Ascending aorta (tissue), 2 donors: Measurements from ENCODE around the gene CEL. TPM values are rescaled to one million over a fixed set of nuclear protein-coding genes. Genes with fewer than 3 reads are reported as not detected.

ENCODE experiments used
- DNase-seq, 2 donors: peaks; one replicate each; pipeline ENCODE4 v3.0.0-alpha.2; 2019; ENCODE audit warnings: low spot score in 2 of 2
- H3K27ac ChIP-seq, 2 donors: fragments of 200-600 bp; sonication (generic); one replicate each; pipeline ENCODE4 v1.5.1; 2016 to 2017; ENCODE audit warnings: mild to moderate bottlenecking in 1 of 2
- H3K27me3 ChIP-seq: fragments of 200-600 bp; sonication (generic); one replicate; pipeline ENCODE4 v1.5.1; 2017
- H3K36me3 ChIP-seq, 2 donors: fragments of 200-600 bp; sonication (generic); one replicate each; pipeline ENCODE4 v1.5.1; 2016
- H3K4me1 ChIP-seq, 2 donors: fragments of 200-600 bp; sonication (generic); one replicate each; pipeline ENCODE4 v1.5.1; 2016 to 2017; ENCODE audit warnings: mild to moderate bottlenecking in 1 of 2
- H3K4me3 ChIP-seq, 2 donors: fragments of 200-600 bp; sonication (generic); one replicate each; pipeline ENCODE4 v1.5.1; 2016 to 2017; ENCODE audit warnings: mild to moderate bottlenecking in 1 of 2
- H3K9me3 ChIP-seq, 2 donors: fragments of 200-600 bp; sonication (generic); one replicate each; pipeline ENCODE4 v1.5.1; 2016
- intact Hi-C: fragments of 100-400 bp; cut with DNase I; formaldehyde crosslinking; loops from one replicate; pipeline ENCODE4 v1.15.1; 2023
- total RNA-seq: library from RNA; depleted of rRNA; stranded (reverse); fragments of >200 nt; gene quantifications from one replicate; pipeline ENCODE4 v1.1.0, GENCODE V29; 2016
- TF ChIP-seq, protein P1 (sequence below), 3 experiments: fragments of 200-600 bp in 2 of 3; fragments of 450-650 bp in 1 of 3; sonication (generic) in 2 of 3; IDR thresholded peaks; one replicate each; pipeline ENCODE4 v1.5.1; 2016 to 2019; ENCODE audit warnings: antibody characterized with exemption in 3 of 3, mild to moderate bottlenecking in 1 of 3, moderate library complexity in 1 of 3

CEL gene
- total RNA-seq, 1 donor from 2014 or later, result not detected

DNA sequence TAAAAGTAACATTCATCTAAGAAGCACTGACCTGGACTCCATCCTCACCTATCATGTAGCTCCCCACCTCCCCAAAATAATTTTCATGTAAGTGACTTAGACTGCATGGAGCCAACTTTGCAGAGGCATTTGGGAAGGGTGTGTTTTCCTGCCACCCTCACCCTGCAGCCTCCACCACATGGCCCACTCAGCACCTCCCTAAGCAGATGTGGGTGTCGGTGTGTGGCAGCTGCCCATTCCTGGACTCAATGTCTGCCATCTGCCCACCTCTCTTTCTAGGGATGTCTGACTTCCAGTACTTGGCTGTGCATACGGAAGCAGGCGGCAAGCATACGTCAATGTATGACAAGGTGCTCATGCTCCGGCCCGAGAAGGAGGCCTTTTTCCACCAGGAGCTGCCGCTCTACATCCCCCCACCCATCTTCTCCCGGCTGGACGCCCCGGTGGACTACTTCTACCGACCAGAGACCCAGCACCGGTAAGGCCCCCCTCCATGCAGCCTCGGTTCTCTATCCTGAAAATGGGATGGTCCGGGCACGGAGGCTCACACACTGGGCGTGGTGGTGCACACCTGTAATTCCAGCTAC lies 18.2 kb upstream of the CEL start:
- H3K36me3 ChIP-seq, result peaks cover 58 to 59% of the 10 kb centered on the region in 2 donors
- intact Hi-C loops, result no loop called here

DNA sequence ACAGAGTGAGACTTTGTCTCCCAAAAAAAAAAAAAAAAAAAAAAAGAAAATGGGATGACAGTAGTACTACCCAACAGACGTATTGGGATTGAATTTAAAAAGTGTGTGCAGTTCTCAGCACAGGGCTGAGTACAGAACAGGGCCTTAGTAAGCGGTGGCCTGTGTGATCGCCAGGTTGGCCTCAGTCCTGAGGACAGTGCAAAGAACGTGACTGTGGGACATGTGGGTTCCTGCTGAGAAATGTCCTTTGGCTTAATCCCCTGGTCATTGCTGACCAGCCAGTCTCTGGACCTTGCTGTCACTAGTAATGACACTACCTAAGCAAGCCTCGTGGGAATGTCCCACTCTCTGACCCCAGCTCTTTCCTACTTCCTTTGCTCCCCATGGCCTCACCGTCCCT lies 17.7 kb upstream of the CEL start:
- H3K4me1 ChIP-seq, result no peaks in the 10 kb centered on the region
- no peaks in the 10 kb centered on the region for H3K27me3 ChIP-seq
- H3K4me3 ChIP-seq, result no peak overlapping the region
- no peak overlapping the region for H3K27ac ChIP-seq
- intact Hi-C loops, result no loop called here
- no peak for DNase-seq
- no peaks in the 10 kb centered on the region for H3K9me3 ChIP-seq
- H3K36me3 ChIP-seq, result peaks cover 64 to 65% of the 10 kb centered on the region in 2 donors
- TF ChIP-seq, protein P1, sequence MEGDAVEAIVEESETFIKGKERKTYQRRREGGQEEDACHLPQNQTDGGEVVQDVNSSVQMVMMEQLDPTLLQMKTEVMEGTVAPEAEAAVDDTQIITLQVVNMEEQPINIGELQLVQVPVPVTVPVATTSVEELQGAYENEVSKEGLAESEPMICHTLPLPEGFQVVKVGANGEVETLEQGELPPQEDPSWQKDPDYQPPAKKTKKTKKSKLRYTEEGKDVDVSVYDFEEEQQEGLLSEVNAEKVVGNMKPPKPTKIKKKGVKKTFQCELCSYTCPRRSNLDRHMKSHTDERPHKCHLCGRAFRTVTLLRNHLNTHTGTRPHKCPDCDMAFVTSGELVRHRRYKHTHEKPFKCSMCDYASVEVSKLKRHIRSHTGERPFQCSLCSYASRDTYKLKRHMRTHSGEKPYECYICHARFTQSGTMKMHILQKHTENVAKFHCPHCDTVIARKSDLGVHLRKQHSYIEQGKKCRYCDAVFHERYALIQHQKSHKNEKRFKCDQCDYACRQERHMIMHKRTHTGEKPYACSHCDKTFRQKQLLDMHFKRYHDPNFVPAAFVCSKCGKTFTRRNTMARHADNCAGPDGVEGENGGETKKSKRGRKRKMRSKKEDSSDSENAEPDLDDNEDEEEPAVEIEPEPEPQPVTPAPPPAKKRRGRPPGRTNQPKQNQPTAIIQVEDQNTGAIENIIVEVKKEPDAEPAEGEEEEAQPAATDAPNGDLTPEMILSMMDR (IDR thresholded peaks at IDR 0.05), result no peak

More for the DNA sequence above, 18.2 kb upstream of the CEL start:
- Histone ChIP-seq H3K27me3 (no peaks in the 10 kb centered on the region), H3K4me1 (no peaks in the 10 kb centered on the region), H3K27ac (no peak overlapping the region), H3K9me3 (no peaks in the 10 kb centered on the region), H3K4me3 (no peak overlapping the region)
- TF ChIP-seq, protein P1 (IDR thresholded peaks at IDR 0.05), result no peak
- no peak for DNase-seq

DNA sequence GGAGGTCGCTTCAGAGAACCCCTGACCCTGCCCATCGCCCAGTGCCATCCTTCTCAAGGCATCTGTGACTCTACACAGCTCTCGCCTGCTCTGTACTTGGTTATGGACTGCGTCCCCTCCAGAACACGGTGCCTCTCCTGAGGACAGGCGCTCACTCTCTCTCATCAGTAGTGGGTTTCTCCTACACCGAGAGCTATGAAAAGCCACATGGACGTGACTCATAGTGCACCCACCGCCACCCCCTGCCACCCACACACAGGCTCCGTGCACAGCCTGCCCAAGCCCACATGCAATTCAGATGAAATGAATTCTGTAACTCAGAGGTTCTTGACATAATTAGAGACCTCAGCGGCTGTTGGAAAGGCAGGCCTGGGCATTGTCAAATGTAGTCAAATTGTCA lies 17.1 kb upstream of the CEL start:
- Histone ChIP-seq H3K27ac (no peak overlapping the region), H3K27me3 (no peaks in the 10 kb centered on the region), H3K9me3 (no peaks in the 10 kb centered on the region), H3K36me3 (peaks cover 70% of the 10 kb centered on the region in 2 donors), H3K4me1 (no peaks in the 10 kb centered on the region), H3K4me3 (no peak overlapping the region)
- DNase-seq, result no peak
- TF ChIP-seq, protein P1 (IDR thresholded peaks at IDR 0.05), result no peak
- intact Hi-C loops, result no loop called here

DNA sequence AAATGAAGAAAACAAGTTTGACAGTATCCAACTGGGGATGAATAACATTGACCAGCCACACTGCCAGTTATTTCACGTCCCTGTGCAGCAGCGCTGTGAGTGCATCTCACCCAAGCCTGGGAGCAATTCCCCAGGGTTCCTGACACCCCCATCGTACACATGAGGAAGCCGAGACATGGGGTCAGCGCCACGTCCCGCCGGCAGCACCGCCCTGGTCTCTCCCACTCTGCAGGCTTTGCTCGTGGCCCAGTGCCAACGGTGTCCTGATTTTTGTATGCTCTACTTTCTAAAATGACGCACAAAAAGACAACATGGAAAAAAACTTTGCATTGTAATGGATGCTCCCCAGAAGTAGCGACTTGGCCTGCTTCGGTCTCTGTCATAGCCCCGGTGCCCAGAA lies 16.6 kb upstream of the CEL start:
- Histone ChIP-seq H3K9me3 (no peaks in the 10 kb centered on the region), H3K36me3 (peaks cover 72 to 74% of the 10 kb centered on the region in 2 donors), H3K4me3 (no peak overlapping the region), H3K4me1 (no peaks in the 10 kb centered on the region), H3K27ac (no peak overlapping the region), H3K27me3 (no peaks in the 10 kb centered on the region)
- intact Hi-C loops, result no loop called here
- TF ChIP-seq, protein P1 (IDR thresholded peaks at IDR 0.05), result no peak
- peak in 1 of 2 donors; percentile 45 for DNase-seq

DNA sequence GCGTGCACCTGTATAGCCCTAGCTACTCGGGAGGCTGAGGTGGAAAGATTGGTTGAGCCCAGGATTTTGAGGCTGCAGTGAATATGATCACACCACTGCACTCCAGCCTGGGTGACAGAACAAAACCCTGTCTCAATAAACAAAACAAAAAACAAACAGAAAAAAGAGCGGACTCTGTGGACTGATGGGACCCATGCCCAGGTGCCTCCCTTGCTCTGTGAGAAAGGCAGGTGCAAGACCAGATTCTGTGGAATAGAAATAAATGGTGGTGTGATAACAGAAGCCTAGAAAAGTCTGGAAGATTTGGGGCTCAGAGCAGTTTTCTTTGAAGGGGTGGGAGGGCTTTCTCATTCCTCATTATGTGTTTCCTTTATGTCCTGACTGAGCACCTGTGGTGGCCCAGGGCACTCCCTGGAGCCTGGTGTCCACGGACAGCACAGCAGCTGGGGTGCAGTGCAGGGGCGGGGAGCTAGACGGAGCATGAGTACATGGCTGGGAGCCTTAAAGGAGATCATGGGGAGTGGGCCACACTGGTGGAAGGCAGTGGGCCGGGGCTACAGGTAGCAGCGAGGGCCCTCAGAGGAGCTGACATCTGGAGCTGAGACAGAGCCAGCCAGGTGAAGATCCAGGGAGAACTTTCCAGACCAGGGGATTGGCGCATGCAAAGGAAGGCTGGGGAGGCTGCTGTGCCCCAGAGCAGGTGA lies 15.4 kb upstream of the CEL start:
- H3K9me3 ChIP-seq, result no peaks in the 10 kb centered on the region
- H3K4me1 ChIP-seq, result no peaks in the 10 kb centered on the region
- peak in 1 of 2 donors; percentile 37 for DNase-seq
- no peak overlapping the region for H3K27ac ChIP-seq
- H3K36me3 ChIP-seq, result peaks cover 82 to 86% of the 10 kb centered on the region in 2 donors
- no peak overlapping the region for H3K4me3 ChIP-seq
- intact Hi-C loops, result no loop called here
- H3K27me3 ChIP-seq, result no peaks in the 10 kb centered on the region
- TF ChIP-seq, protein P1 (IDR thresholded peaks at IDR 0.05), result no peak
